Psoas muscle (tissue), 8 donors: ENCODE results near the gene TBL1Y. TPM values are rescaled to one million over a fixed set of nuclear protein-coding genes. Genes with fewer than 3 reads are reported as not detected.

ENCODE experiments used
- ATAC-seq, 4 donors: fragments of 200-7000 bp; cut with Tn5 transposase; one replicate each; pipeline ENCODE4 v1.9.1; 2020; ENCODE audit warnings: moderate library complexity in 3 of 4, mild to moderate bottlenecking in 2 of 4
- DNase-seq, 2 donors: peaks; one replicate each; pipeline ENCODE4 v3.0.0-alpha.2; 2020
- H3K27ac ChIP-seq: fragments of 200-600 bp; one replicate; pipeline ENCODE4 v1.8.0; 2022
- H3K27me3 ChIP-seq, 3 donors: fragments of 200-600 bp in 1 of 3; one replicate each; pipeline versions ENCODE4 v1.6.1 to v1.8.0; 2013 to 2022; ENCODE audit warnings: low read length in 2 of 3, mild to moderate bottlenecking in 2 of 3, moderate library complexity in 1 of 3; ENCODE audit not compliant: insufficient read depth in 3 of 3
- H3K36me3 ChIP-seq, 2 donors: fragments of 200-600 bp in 1 of 2; one replicate each; pipeline versions ENCODE4 v1.6.1 to v1.8.0; 2013 to 2022; ENCODE audit warnings: low read depth in 1 of 2, mild to moderate bottlenecking in 1 of 2, moderate library complexity in 1 of 2; ENCODE audit not compliant: insufficient read depth in 1 of 2
- H3K4me1 ChIP-seq: fragments of 200-600 bp; one replicate; pipeline ENCODE4 v1.8.0; 2022
- H3K4me3 ChIP-seq: fragments of 200-600 bp; one replicate; pipeline ENCODE4 v1.8.0; 2022; ENCODE audit warnings: mild to moderate bottlenecking
- H3K9me3 ChIP-seq: fragments of 200-600 bp; one replicate; pipeline ENCODE4 v1.8.0; 2022
- WGBS, 3 donors: extraction: QIAGEN DNeasy Blood & Tissue Kit; methylation state at CpG; one replicate each; pipeline versions ENCODE4 v1.1.6 to v1.1.7; 2013; 5-methylcytosine and 5-hydroxymethylcytosine counted together
- intact Hi-C, 2 donors: fragments of 100-400 bp; cut with DNase I; formaldehyde crosslinking; loops; one replicate each; pipeline versions ENCODE4 v1.11.0 to v1.14.2; 2022
- polyA plus RNA-seq, 3 donors: library from polyadenylated mRNA; stranded (reverse); fragments of 200-250 nt; gene quantifications; one replicate each; pipeline ENCODE4 v1.2.3, GENCODE V29; 2013
- total RNA-seq, 4 donors: library from RNA; stranded (reverse); fragmentation: NEBNext Ultra II Directional in 2 of 4; extraction: Animal tissue kit (Norgen Biotek cat#: 25700) in 2 of 4; gene quantifications; one replicate each; pipeline versions ENCODE4 v1.2.1 to v1.2.4, GENCODE V29; 2021 to 2023
- TF ChIP-seq, protein P1 (sequence below): fragments of 200-600 bp; IDR thresholded peaks from one replicate; pipeline ENCODE4 v1.8.0; 2022; ENCODE audit warnings: antibody characterized with exemption
- donor health status: healthy with polysubstance abuse.
- donor health status: DM: no; HTN: no; CAD: no; lungs with moderate emphysema.
- donor health status: Bipolar disorder and iron deficiency.
- donor health status: healthy.
- donor health status: DM: yes; HTN: yes; CAD: no.
- donor health status: DM: no; HTN: no; CAD: no.
- donor health status: DM: no; HTN: no; CAD: no.
- donor health status: DM: yes; HTN: yes; CAD: no.

TBL1Y gene
- total and polyA plus RNA-seq, 7 donors = 0.03 to 0.60 TPM; not detected in 5

- H3K27ac ChIP-seq = no peak overlapping the region
- intact Hi-C loops = no loop called here
- ATAC-seq = no peak
- TF ChIP-seq, protein P1, sequence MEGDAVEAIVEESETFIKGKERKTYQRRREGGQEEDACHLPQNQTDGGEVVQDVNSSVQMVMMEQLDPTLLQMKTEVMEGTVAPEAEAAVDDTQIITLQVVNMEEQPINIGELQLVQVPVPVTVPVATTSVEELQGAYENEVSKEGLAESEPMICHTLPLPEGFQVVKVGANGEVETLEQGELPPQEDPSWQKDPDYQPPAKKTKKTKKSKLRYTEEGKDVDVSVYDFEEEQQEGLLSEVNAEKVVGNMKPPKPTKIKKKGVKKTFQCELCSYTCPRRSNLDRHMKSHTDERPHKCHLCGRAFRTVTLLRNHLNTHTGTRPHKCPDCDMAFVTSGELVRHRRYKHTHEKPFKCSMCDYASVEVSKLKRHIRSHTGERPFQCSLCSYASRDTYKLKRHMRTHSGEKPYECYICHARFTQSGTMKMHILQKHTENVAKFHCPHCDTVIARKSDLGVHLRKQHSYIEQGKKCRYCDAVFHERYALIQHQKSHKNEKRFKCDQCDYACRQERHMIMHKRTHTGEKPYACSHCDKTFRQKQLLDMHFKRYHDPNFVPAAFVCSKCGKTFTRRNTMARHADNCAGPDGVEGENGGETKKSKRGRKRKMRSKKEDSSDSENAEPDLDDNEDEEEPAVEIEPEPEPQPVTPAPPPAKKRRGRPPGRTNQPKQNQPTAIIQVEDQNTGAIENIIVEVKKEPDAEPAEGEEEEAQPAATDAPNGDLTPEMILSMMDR = no peak
- no peaks in the 10 kb centered on the region for H3K9me3 ChIP-seq
- DNase-seq = no peak
- 95 to 100% methylated on average over 1 of the region's 1 CpG; no CpG with 5 or more reads in 1 of the 3 donors for WGBS, 3 donors
- no peaks in the 10 kb centered on the region for H3K27me3 ChIP-seq
- H3K4me3 ChIP-seq = no peak overlapping the region
- no peaks in the 10 kb centered on the region for H3K4me1 ChIP-seq
- no peaks in the 10 kb centered on the region for H3K36me3 ChIP-seq
These were observed 57.7 kb downstream of the TBL1Y start for GRCh38 chrY:6968191-6968590.

- H3K36me3 ChIP-seq = no peaks in the 10 kb centered on the region
- DNase-seq (no peak), ATAC-seq (no peak)
- WGBS, 3 donors = 6 to 18% methylated on average over 3 to 4 of the region's 4 CpGs; no CpG with 5 or more reads in 1 of the 3 donors
- H3K4me1 ChIP-seq = no peaks in the 10 kb centered on the region
- H3K27me3 ChIP-seq = no peaks in the 10 kb centered on the region
- intact Hi-C loops = no loop called here
- H3K27ac ChIP-seq = no peak overlapping the region
- no peak overlapping the region for H3K4me3 ChIP-seq
- H3K9me3 ChIP-seq = no peaks in the 10 kb centered on the region
- TF ChIP-seq, protein P1 = no peak
These were observed 61.9 kb downstream of the TBL1Y start for GRCh38 chrY:6972271-6972887.

- WGBS, 3 donors = 87 to 89% methylated on average over 4 of the region's 4 CpGs; no CpG with 5 or more reads in 1 of the 3 donors
- Histone ChIP-seq H3K27ac (no peak overlapping the region), H3K9me3 (no peaks in the 10 kb centered on the region), H3K36me3 (no peaks in the 10 kb centered on the region), H3K4me1 (no peaks in the 10 kb centered on the region), H3K27me3 (no peaks in the 10 kb centered on the region), H3K4me3 (no peak overlapping the region)
- ATAC-seq (no peak), DNase-seq (no peak)
- TF ChIP-seq, protein P1 = no peak
- intact Hi-C loops = no loop called here
These were observed 64.5 kb downstream of the TBL1Y start for GRCh38 chrY:6974971-6975370.

DNA sequence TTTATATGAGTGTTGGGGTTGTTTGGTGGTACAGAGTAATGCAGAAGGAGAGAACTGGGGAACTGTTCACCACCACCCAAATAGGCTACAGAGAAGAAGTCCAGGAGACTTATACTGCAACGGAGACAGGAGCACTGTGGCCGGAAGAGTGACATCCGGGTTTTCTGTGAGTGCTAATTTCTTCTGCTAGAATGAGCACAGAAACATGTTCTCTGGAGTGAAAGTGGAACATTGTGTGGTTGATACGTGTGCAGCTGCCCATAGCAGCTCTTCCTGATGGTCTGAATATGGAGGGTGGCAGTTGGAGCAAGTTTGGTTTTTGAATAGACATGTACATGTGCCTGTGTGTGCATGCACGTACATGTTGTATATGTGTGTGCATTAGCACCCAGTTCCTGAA, 67.3 kb downstream of the TBL1Y start:
- 87 to 89% methylated on average over 5 of the region's 5 CpGs; no CpG with 5 or more reads in 1 of the 3 donors for WGBS, 3 donors
- no peak overlapping the region for H3K27ac ChIP-seq
- no peak overlapping the region for H3K4me3 ChIP-seq
- no peaks in the 10 kb centered on the region for H3K36me3 ChIP-seq
- no peaks in the 10 kb centered on the region for H3K4me1 ChIP-seq
- H3K9me3 ChIP-seq = no peaks in the 10 kb centered on the region
- intact Hi-C loops = no loop called here
- no peak for DNase-seq
- no peaks in the 10 kb centered on the region for H3K27me3 ChIP-seq
- TF ChIP-seq, protein P1 = no peak
- no peak for ATAC-seq

DNA sequence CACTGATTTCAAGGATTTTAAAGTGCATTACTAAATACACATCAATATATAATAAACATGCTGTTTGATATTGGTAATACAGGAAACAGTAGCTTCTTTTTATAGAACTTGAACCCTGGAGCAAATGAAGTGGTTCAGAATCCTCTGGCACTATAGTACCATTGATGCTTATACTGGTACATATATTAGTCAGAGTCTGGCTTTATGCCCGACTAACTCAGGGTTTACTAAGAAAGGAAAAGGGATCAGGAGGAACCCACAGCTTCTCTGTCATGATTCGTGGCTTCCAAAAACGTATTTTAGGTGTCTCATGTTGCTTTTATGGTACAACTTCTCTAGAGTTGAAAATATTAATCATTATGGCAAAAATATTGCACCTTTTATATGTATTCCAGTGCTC, 72.7 kb downstream of the TBL1Y start:
- H3K27me3 ChIP-seq = no peaks in the 10 kb centered on the region
- no peak overlapping the region for H3K27ac ChIP-seq
- H3K4me1 ChIP-seq = no peaks in the 10 kb centered on the region
- intact Hi-C loops = no loop called here
- H3K36me3 ChIP-seq = no peaks in the 10 kb centered on the region
- no peak overlapping the region for H3K4me3 ChIP-seq
- DNase-seq (no peak), ATAC-seq (no peak)
- H3K9me3 ChIP-seq = no peaks in the 10 kb centered on the region
- TF ChIP-seq, protein P1 = no peak
- WGBS, 3 donors = 65 to 73% methylated on average over 3 of the region's 3 CpGs; no CpG with 5 or more reads in 1 of the 3 donors
